Hepatocyte (in vitro differentiated cells): ENCODE measurements around the gene ERBB4.

Experiments used
- EZH2phosphoT487 ChIP-seq: fragments of 200-600 bp; sonication (generic); IDR thresholded peaks from one replicate; pipeline ENCODE4 v1.6.1; 2018; ENCODE audit warnings: antibody characterized with exemption, mild to moderate bottlenecking, low read depth, moderate library complexity; ENCODE audit not compliant: unreplicated experiment, severe bottlenecking
- TF ChIP-seq, protein P1 (sequence below): fragments of 200-600 bp; sonication (generic); IDR thresholded peaks from 2 replicates; pipeline ENCODE4 v1.5.1; 2016; ENCODE audit warnings: antibody characterized with exemption, mild to moderate bottlenecking; ENCODE audit not compliant: poor library complexity

DNA sequence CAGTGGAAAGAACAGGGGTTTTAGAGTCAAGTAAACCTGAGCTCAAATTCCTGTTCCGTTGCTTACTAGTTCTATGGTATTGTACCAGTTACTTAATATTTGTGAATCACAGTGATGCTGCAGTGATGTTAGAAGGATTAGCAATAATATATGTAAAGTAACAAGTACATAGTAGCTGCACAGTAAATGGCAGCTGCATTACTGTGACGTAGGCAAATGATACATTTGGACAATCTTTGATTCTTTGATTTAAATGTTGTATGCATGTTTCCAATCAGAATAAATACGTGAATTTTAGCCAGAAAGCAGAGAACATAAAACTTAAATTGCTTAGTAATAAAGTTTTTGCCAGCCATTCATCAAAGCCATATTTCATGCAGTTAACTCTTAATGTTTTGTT lies 243.0 kb downstream of the ERBB4 start:
- TF ChIP-seq, protein P1, sequence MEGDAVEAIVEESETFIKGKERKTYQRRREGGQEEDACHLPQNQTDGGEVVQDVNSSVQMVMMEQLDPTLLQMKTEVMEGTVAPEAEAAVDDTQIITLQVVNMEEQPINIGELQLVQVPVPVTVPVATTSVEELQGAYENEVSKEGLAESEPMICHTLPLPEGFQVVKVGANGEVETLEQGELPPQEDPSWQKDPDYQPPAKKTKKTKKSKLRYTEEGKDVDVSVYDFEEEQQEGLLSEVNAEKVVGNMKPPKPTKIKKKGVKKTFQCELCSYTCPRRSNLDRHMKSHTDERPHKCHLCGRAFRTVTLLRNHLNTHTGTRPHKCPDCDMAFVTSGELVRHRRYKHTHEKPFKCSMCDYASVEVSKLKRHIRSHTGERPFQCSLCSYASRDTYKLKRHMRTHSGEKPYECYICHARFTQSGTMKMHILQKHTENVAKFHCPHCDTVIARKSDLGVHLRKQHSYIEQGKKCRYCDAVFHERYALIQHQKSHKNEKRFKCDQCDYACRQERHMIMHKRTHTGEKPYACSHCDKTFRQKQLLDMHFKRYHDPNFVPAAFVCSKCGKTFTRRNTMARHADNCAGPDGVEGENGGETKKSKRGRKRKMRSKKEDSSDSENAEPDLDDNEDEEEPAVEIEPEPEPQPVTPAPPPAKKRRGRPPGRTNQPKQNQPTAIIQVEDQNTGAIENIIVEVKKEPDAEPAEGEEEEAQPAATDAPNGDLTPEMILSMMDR = no peak
- no peak for TF ChIP-seq EZH2phosphoT487
